ENCODE measurements around the gene NUAK1.
A peak's percentile ranks its signal among the peaks of the same experiment; 100 is the strongest.

The NUAK1 gene

DNA sequence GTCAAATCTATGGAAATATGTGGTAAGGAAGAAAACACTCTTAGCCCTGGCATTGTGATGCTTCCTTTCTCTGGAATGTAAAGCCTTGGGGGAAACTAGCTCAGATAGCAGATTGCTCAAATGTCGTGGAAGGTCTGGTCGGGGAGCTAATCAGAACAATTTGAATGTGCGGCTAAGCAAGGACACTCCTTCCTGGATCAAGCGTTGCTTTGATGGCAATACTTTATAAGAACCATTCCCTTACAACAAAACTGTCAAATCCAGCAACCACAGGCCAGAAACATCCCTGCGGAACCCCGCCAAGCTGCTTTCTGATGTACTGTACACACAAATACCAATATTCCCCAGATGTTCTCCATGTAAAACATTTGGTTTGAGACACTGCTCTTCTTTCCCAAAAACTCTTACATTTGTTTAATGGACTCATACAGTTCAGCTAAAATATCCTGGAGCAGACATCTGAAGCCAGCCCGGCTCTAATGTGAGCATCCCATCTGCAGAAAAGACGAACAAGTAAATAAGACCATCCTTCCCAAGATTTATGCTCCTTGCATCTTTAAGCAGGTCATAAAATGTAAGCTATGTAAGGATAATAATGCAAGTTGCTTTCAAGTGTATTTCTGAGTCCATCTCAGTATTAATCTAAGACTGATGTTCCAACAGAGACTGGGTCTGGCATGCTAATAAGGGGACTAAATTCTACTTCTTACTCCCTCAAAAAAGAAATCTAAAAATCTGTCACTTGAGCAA is 20.2 kb downstream of the NUAK1 start:
- in situ Hi-C loops (cut with HindIII; ENCODE audit: low pct_ligation_motif_present, low pct_unique_long_range_greater_than_20kb, low sequenced_read_pairs), result no loop called here
- no peak for DNase-seq

DNA sequence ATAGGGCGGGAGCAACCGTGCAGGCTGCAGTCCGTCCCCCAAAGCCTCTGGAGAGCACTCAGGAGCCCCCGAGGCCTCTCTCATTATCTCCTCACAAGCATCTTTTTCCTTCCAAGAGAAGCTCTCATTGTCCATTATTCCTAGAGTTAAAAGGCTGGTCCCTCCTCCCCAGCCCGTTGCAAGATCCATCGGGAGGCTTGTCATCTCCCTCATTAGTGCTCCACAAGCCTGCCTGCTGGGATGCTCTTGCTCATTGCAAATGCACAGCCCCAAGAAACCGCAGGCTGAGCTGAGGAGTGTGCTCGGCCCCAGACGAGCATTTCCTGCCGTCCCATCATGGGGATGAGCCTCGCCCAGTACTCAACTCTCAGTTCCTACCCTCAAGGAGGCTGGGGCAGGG is 23.3 kb downstream of the NUAK1 start:
- DNase-seq, result no peak
- in situ Hi-C loops (cut with HindIII; ENCODE audit: low pct_ligation_motif_present, low pct_unique_long_range_greater_than_20kb, low sequenced_read_pairs), result no loop called here

DNA sequence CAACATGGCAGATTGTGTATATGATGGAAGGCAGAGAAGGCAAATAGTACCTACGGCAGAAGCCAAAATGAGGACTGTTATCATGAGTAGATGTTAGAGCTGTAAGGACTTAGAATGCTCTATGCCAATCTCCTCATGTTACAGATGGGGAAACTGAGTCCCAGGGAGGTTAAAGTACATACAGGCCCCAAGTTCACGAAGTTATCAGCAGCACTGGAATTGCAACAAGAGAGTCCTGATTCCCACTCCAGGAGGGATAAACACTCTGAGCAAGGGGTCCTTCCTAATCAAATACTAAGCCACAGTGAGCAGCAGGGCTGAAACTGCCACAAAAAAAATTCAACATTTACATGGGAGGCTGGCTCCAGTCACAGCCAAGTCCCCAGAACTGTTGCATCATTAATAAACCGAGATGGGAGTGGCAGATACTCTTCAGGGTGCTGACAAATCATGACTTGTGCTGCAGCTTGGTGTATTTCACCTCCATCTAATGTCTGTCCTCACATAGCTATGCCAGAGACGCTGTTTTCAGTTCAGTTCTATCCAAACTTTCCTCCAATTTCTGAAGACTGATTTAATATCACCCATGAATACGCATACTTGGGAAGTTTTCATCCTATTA is 24.2 kb downstream of the NUAK1 start:
- DNase-seq, result no peak

DNA sequence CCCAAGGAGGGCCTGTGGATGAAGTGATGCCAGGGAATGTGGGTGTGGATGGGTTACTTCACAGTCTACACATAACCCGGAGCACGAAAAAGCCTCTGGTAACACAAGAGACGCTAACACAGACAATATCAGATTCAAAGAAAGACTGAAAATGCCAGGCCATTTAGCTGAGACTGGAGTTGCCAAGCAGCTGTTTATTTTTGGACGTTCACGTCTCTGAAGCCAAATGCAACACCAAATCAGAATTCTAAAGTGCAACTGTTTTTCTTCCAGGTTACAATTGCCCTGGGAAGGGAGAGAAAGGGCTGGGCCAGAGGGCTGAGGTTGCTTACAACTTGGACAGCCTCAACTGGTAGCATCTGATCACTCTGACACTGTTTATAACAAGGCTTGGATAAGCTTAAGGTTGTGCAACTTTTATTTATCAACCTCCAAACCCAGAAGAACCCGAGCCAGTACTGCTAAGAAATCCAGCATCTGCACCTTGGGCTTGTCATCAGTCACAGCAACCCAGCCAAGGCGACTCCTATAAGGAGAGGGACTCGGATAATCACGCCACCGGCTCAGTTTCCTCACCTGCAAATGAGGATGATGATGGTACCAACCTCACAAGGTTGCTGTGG is 24.8 kb downstream of the NUAK1 start:
- no peak for DNase-seq
- in situ Hi-C loops (cut with HindIII; ENCODE audit: low pct_ligation_motif_present, low pct_unique_long_range_greater_than_20kb, low sequenced_read_pairs), result no loop called here

More for the DNA sequence above, 24.2 kb downstream of the NUAK1 start:
- in situ Hi-C loops (cut with HindIII; ENCODE audit: low pct_ligation_motif_present, low pct_unique_long_range_greater_than_20kb, low sequenced_read_pairs), result no loop called here

DNA sequence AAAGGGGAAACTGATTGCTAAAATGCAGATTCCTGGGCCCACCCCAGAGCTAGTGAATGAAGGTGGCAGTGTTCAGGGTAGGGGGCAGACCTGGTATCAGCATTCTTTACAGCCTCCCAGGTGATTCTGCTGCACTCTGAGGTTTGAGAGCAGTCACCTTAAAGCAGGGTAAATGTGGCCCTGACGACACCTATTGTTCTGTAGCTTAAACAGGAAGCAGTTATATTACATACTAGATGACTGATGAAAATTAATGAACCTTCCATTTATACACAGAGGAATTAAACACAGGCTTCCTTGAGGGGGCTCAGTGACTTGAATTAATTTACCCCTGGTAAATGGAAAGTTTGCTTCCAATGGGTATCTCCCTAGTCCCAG is 25.3 kb downstream of the NUAK1 start:
- in situ Hi-C loops (cut with HindIII; ENCODE audit: low pct_ligation_motif_present, low pct_unique_long_range_greater_than_20kb, low sequenced_read_pairs), result no loop called here
- DNase-seq, result no peak

DNA sequence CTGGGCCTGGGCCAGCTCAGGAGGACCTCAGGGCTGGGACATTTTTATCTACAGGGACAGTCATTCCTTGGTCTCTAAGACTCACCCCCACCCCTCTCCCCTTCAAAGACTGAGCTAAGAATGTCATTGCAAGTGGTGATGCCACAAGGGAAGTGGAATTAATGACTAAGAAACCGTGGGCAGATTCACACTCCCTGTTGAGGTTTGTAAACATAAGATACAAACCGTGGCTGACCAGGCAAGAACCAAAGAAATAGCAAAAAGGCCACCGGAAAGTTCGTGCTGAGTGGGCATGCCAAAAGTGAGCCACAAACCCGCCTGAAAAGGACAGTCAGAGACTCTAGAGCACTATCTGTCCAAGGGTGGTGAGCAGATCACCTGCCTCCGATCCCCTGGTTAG is 25.7 kb downstream of the NUAK1 start:
- in situ Hi-C loops (cut with HindIII; ENCODE audit: low pct_ligation_motif_present, low pct_unique_long_range_greater_than_20kb, low sequenced_read_pairs), result no loop called here
- no peak for DNase-seq

DNA sequence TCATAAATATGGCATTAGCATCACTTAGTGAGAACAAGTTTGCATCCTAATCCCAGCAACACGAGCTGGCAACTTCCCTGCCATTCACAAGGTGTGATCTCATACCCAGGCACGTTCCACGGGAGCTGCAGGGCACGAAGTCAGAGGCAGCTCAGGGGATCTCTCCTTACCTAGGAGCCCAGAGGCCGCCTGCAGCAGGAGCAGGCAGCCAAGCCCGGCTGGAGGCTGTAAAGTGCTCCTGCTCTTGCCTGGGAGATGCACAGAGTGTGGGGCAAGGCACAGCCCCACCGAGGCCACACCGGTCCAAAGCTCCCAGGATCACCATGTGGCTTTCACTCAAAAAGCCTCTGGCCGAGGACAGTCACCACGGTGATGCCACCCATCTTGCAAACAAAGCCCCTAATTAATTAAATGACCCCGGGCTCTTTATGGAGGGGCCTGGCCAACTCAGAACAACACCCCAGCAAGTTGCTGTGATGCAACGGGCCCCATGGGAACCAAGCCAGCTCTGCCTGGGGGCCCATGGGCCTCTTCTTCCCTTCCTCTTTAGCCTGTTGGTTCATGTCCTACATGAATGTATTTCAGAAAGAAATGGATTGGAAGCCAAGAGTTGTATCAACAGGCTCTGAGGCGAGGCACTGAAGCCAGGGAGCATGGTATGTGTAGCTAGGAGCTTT is 26.5 kb downstream of the NUAK1 start:
- no peak for DNase-seq
- in situ Hi-C loops (cut with HindIII; ENCODE audit: low pct_ligation_motif_present, low pct_unique_long_range_greater_than_20kb, low sequenced_read_pairs), result no loop called here

DNA sequence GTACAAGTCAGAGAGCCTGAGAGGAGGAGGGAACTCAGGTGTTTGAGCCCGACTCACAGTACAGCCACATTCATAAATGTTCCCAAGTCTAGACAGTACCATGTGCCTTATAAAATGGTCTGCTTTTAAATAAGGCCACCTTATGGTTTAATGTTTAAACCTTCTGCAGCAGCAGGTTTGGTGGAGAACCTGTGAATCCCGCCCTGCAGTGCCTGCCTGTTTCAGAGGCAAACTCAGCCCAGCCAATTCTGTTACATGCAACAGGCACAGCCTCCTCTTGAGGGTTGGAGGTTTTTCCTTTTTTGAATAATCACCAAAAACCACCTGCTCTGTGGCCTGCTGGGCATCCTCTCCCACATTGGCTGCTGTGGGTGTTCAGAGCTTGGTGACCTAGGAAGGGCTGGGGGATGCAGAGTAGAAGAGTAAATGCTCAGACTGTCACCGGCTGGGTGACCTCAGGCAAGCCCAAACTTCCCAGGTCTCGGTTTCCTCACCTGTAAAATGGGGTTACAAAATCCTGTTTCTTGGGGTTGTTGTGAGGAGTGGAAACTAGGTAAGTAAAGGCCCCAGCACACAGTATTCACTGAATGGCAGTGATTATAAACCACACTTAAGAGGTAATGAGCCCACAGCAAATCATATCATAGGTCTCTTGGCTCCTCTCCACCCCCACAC is 28.0 kb downstream of the NUAK1 start:
- in situ Hi-C loops (cut with HindIII; ENCODE audit: low pct_ligation_motif_present, low pct_unique_long_range_greater_than_20kb, low sequenced_read_pairs), result no loop called here
- no peak for DNase-seq

DNA sequence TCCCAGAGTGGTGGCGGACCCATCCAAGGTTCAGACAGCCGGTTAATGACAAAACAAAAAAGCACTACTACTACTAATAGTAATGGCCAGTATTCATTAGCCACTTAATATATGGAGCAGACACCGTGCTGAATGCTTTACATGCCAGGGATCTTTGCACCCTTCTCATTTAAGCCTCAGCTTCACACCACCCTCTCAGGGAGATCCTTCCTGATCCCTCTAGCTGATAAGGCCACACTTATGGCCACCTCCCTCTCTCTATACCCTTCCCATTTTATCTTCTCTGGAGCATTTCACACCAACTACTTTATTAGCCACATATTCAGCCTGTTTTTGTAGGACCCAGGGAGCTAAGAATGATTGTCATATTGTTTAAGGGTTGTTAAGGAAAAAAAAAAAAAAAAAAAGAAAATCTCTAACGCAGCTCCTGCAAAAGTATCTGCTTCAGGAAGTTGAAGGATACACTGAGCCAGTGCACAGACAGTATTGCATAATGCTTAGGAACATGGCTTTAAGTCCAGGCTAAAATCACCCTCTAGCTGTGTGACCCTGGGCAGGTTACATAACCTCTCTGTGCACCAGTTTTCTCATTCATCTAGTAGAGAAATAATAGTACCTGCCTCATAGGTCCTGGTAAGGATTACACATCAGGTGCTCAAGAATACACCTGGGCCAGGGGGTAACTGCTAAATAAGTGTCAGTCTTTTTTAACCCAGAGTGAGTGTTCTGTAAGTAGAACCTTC is 29.4 kb downstream of the NUAK1 start:
- DNase-seq, result no peak
- in situ Hi-C loops (cut with HindIII; ENCODE audit: low pct_ligation_motif_present, low pct_unique_long_range_greater_than_20kb, low sequenced_read_pairs), result no loop called here

DNA sequence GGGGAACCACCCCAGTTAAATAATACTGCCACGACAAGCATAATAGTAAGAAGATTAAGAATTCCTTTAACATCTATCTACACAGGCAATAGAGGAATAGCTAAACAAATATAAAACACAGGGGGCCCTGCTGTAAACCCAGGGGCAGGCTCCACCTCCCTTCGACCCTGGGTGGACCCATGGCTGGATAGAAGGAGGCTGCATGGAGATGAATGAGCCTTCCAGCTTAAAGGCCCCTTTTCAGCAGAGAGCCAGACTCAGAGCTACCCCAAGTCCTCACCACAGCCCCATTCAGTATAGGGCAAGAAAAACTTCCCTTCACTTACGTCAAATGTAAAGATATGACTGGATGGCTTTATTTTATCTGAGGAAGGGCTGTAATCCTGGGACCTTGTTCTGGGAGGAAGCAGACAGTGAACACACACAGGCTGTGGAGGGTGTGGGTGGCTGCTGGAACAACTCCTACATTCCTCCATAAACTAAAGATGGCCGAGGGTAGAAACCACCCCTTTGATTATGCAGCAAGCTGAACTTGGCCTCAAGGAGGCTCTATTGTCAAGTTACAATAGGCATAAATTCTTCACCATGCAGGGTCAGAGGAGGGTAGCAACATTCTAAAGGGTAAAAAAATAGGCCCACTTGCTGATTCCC is 30.4 kb downstream of the NUAK1 start:
- peak; percentile 31 for DNase-seq
- in situ Hi-C loops (cut with HindIII; ENCODE audit: low pct_ligation_motif_present, low pct_unique_long_range_greater_than_20kb, low sequenced_read_pairs), result no loop called here

DNA sequence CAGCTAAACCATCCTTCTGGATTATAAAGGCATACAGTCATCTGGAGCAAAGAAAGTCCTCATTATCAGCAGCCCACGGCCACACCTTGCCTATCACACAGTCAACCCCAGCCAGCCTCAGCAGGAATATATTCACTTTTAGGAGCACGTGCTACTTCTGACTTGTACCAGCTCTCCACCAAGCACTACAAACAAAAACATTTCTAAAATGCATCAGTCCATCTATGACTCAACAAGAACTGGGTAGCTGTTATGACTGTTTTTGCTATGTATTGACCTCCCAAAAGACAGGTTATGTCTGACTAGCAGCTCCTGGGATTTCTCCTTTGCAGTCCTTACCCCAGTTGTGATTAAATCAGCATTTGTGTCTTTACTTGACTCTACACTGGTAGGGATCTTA is 31.2 kb downstream of the NUAK1 start:
- in situ Hi-C loops (cut with HindIII; ENCODE audit: low pct_ligation_motif_present, low pct_unique_long_range_greater_than_20kb, low sequenced_read_pairs), result no loop called here
- DNase-seq, result no peak

DNA sequence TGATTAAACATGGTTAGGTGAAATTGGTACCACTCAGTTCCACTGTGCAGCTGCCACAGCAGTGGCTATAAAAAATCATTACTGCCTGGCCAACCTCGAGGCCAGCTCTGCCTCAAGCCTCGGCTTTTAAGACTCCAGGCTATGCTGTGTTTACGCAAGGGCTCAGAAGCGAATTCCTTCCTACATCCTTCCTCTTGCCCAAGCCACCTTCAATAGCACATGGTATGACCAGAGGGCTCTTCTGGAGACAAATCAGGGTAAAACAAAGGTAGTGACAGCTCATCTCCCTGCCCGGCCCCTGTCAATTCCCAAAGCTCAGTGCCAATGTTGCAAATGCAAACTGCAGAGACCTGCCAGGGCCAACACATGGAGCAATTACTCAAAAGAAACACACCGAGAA is 31.9 kb downstream of the NUAK1 start:
- in situ Hi-C loops (cut with HindIII; ENCODE audit: low pct_ligation_motif_present, low pct_unique_long_range_greater_than_20kb, low sequenced_read_pairs), result no loop called here
- DNase-seq, result no peak

DNA sequence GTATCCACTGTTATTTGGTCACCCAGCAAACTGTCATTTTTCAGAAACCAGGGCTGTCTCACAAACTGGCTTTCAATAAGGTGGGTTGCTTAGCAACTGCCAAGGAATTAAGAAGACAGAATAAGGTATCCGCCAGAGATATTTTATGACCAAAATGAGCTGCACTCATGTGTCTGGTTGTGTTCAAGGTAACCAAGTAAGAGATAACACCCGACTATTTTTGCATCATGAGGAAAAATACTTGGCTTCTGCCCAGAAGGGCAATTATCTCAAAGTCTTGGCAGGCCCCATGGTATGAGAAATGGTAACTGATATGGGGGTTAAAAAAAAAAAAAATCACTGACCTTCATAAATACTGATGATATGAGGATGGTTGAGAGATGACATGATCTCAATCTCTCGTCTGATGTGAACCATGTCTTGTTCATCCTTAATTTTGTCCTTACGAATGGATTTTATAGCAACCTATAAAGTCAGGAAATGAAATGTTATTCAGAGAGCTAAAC is 32.6 kb downstream of the NUAK1 start:
- DNase-seq, result no peak
- in situ Hi-C loops (cut with HindIII; ENCODE audit: low pct_ligation_motif_present, low pct_unique_long_range_greater_than_20kb, low sequenced_read_pairs), result no loop called here

DNA sequence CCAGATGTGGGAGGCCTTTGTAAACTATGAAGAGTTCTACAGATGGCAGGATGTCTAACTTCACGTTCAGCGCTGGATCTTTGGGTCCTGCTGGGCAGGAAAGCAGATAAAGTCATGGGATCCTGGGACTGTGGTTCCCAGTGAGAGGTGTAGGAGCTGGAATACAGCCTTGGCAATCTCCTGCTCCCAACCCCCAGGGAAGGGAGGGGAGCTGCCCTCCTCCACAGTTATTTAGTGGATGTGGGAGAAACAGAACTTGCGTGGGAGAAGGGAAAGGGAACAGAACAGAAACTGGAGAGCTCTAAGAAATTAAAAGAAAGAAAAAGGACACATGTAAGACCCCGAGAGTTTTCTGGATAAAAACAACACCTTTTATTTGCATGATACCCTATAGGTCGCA is 37.0 kb downstream of the NUAK1 start:
- DNase-seq, result no peak
- in situ Hi-C loops (cut with HindIII; ENCODE audit: low pct_ligation_motif_present, low pct_unique_long_range_greater_than_20kb, low sequenced_read_pairs), result no loop called here

DNA sequence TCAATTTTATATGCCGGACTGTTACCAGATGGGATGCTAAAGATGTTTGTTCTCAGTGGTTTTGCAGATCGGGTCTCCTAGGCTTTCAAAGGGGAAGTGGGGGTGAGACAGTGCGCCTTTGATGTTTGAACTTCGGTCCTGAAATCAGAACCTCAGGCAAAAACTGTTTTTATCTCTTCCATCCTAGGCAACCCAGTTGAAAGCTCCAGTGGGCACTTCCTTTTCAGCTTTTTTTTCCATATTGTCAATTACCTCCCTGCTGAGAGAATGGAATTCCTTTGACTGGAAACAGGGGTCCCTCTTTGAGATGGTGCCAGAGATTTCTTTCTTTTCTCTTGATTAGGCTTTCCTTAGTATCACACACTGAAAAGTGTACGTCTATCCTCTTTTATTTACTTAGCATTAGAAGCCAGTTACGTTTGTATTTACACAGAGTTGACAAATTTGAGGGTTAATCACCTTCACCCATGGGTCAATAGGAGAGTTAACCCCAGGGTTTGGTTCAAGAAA is 40.0 kb downstream of the NUAK1 start:
- in situ Hi-C loops (cut with HindIII; ENCODE audit: low pct_ligation_motif_present, low pct_unique_long_range_greater_than_20kb, low sequenced_read_pairs), result no loop called here
- no peak for DNase-seq

DNA sequence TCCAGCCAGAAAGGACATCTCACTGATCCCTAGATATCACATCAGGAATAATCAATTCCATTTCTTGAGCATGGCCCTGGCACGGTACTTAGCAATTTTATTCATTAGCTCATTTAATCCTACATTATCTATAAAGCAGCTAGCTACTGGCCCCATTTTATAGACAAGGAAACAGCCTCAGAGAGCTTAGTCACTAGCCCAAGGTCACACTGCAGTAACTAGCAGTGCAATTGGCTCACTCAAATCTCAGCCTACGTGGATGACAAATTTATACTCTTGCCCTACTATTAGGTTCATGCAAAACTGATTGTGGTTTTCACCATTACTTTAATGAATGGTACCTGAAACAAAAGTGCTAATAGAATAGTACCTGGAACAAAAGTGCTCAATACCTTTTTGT is 41.7 kb downstream of the NUAK1 start:
- no peak for DNase-seq
- in situ Hi-C loops (cut with HindIII; ENCODE audit: low pct_ligation_motif_present, low pct_unique_long_range_greater_than_20kb, low sequenced_read_pairs), result no loop called here

DNA sequence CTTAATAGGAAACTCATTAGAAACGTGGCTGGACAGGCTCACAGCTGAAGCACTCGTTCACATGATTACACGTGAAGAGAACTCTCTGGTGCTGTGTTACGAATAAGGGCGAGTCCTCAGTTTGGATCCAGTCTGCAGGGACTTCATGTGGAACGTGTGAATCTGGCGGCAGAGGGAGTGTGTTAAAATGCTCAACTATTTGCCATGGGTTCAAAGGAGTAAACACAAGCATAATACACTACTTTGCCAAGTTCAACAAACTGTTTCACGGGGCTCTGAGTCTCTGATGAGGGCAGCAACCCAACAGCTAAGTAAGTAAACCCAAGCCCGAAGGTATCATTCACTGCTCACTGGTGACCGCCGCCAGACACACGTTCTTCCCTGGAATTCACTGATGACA is 42.4 kb downstream of the NUAK1 start:
- no peak for DNase-seq
- in situ Hi-C loops (cut with HindIII; ENCODE audit: low pct_ligation_motif_present, low pct_unique_long_range_greater_than_20kb, low sequenced_read_pairs), result no loop called here

DNA sequence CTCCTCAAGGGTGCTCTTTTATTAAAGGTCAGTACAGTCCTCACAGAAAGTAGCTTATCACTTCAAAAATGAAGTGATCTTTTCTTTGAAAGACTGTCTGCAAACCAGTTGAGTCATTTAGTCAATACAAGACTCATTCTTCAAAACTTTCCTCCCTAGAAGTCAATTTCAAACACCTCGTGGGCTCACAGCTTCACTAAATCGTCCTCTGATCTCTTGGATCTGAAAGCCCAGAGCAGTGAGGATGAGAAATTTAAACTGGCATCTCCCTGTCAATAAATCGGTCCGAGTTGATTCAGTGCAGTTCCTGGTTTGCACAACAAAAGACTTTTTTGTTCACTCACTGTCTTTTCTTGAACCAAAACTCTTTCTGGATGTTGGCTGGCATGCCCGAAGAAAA is 44.5 kb downstream of the NUAK1 start:
- no peak for DNase-seq
- in situ Hi-C loops (cut with HindIII; ENCODE audit: low pct_ligation_motif_present, low pct_unique_long_range_greater_than_20kb, low sequenced_read_pairs), result no loop called here

All from ACHN (cell line).